Measurements from ENCODE around the gene TRIOBP.

The TRIOBP gene

DNA sequence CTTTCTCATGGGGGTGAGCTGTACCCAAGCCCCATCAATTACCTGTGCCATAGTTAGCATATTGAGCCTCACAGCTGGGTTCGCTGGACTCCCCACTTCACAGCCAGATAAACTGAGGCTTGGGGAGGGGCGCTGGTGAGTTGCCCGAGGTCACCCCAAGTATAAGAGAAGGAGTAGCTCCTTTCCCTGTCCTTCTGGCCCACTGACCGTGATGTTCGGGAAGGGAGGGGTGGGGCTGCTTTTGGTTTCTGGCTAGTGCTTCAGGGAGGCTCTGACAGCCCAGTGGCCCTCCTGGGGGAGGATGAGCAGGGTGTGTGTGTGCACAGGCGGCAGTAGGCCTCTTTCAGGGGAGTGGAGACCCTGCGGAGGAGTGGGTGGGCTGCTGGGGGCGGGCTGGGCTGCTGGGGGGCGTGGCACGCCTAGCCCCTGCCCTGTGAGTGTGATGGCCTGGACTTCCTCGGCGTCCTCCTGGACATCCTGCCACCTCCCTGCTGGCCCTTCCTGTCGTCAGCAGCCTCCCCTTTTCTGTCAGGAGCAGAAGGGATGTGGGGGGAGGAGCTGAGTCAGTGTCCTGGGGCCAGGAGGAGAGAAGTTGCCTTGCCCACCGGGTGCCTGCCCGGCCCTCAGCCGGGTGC lies 50.3 kb downstream of the TRIOBP start:
- DNase-seq (ENCODE audit: low spot score): peak; percentile 64
- no peak for FAIRE-seq

GRCh38 chr22:37747715-37748100 lies 50.9 kb downstream of the TRIOBP start:
- FAIRE-seq: no peak
- DNase-seq (ENCODE audit: low spot score): no peak

- no peak for DNase-seq (ENCODE audit: low spot score)
- FAIRE-seq: no peak
These were observed 51.8 kb downstream of the TRIOBP start for GRCh38 chr22:37748659-37749058.

- FAIRE-seq: no peak
- DNase-seq (ENCODE audit: low spot score): no peak
These were observed 52.4 kb downstream of the TRIOBP start for GRCh38 chr22:37749226-37749625.

DNA sequence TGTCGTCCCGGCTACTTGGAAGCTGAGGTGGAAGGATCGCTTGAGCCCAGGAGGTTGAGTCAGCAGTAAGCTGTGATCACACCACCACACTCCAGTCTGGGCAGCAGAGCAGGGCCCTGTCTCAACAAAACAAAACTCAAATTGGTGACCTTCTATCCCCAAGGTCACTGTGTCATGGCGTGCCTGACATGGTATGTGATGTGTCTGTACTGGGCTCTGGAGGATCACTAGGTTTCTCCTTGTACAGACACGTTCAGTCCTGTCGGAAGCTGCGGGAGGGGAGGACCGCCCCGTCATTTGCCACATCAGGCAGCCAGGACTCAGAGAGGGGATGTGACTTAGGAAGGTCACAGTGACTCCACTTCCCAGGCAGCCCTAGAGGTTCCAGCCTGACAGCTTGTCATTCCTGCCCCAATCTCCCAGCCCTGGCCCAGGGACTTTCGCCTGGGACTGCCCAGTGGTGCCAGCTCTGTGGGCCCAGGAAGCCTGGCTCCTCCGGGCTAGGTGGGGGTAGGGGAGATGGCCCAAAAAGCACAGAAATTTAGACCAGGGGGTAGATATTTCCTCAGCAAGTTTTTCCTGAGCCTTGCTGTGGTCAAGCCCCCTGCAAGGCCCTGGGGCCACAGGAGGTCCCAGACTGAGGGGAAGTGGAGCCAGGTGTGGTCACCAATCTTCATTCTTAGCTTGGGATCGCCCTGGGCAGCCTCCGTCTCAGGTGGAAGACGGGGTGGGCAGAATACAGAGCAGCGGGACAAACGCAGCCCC lies 53.2 kb downstream of the TRIOBP start:
- peak; percentile 60 for FAIRE-seq
- peak; percentile 63 for DNase-seq (ENCODE audit: low spot score)

- FAIRE-seq: no peak
- no peak for DNase-seq (ENCODE audit: low spot score)
These were observed 53.8 kb downstream of the TRIOBP start for GRCh38 chr22:37750596-37751162.

GRCh38 chr22:37751449-37752188 lies 54.8 kb downstream of the TRIOBP start:
- DNase-seq (ENCODE audit: low spot score): no peak
- no peak for FAIRE-seq

- FAIRE-seq: peak; percentile 93
- peak; percentile 95 for DNase-seq (ENCODE audit: low spot score)
These were observed 55.6 kb downstream of the TRIOBP start for GRCh38 chr22:37752189-37753087.

DNA sequence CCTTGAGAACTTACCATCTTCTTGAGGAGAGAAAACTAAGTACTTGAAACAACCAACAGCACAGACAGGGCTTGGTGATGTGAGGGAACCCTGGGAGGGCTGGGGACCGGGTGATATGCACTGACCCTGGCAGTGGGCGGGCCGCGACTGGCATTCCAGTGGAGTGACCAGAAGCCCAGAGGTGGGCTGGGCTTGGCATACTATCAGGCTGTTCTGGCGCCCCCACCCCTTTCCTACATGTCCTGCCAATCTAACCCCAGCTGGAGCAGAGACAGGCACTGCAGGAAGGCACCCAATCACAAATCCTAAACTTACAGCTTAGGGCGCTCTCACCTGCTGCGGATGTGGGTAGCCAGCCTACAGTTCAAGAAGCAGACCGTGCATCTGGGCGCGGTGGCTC lies 56.9 kb downstream of the TRIOBP start:
- peak; percentile 5 for DNase-seq (ENCODE audit: low spot score)

GRCh38 chr22:37757663-37758062 lies 60.8 kb downstream of the TRIOBP start:
- no peak for DNase-seq (ENCODE audit: low spot score)
- no peak for FAIRE-seq

More for the DNA sequence above, 56.9 kb downstream of the TRIOBP start:
- no peak for FAIRE-seq

DNA sequence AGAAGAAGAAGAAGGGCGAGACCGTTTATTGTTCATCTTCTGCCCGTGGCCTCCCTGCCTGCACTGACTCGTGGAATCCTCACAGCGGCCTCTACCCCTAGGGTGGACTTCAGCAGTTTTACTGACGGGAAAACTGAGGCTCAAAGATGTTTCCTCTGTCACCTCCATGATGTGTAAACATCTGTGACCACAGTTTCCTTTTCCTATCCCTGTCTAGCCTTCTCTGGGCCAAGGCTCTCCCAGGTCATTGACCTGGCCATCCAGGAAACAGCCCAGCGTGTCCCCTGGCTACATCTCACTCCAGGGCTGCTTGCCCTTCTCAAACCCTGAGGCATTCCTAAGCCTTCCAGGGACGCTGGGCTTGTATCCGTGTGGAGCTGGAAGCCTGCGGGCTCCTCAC lies 61.8 kb downstream of the TRIOBP start:
- no peak for FAIRE-seq

GRCh38 chr22:37759281-37759680 lies 62.4 kb downstream of the TRIOBP start:
- FAIRE-seq (no peak), DNase-seq (ENCODE audit: low spot score) (no peak)

More for the DNA sequence above, 61.8 kb downstream of the TRIOBP start:
- no peak for DNase-seq (ENCODE audit: low spot score)

GRCh38 chr22:37760152-37760551 lies 63.3 kb downstream of the TRIOBP start:
- DNase-seq (ENCODE audit: low spot score): no peak

GRCh38 chr22:37762389-37762836 lies 65.6 kb downstream of the TRIOBP start:
- FAIRE-seq: no peak
- DNase-seq (ENCODE audit: low spot score): no peak

More at GRCh38 chr22:37760152-37760551, 63.3 kb downstream of the TRIOBP start:
- no peak for FAIRE-seq

GRCh38 chr22:37763012-37763411 lies 66.2 kb downstream of the TRIOBP start:
- DNase-seq (ENCODE audit: low spot score): no peak
- FAIRE-seq: no peak

DNA sequence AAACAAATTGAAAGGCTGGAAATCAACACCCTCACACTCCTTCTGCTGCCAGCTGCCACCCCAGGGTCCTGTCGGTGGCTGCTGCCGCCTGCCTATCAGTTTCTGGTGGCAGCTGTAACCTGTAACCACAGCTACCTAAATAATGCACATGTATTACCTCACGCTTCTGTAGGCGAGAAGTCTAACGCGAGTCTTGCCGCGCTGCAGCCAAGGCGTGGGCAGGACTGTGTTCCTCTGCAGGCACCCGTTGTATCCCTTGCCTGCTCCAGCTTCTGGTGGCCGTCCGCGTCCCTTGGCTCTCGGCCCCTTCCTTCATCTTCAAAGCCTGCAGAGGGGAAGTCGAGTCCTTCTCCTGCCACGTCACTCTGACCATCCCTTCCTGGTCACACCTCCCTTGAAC lies 66.8 kb downstream of the TRIOBP start:
- FAIRE-seq (no peak), DNase-seq (ENCODE audit: low spot score) (no peak)

DNA sequence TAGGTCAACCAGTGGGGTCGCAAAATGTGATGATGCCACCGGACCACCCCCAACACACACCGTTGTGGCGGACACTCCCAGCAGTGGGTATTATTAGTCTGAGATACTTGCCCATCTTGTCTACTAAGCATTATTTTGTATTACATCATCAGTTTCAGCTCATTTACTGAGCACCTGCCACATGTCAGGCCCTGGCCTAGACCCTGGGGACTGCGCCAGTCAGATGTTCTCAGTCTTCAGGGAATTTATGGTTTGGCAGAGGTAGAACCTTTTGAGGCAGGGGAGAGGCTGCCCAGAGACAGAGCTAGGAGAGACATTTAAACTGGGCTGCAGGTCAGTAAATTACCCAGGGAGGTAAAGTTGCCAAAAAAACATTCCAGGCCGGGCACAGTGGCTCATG lies 67.8 kb downstream of the TRIOBP start:
- DNase-seq (ENCODE audit: low spot score) (no peak), FAIRE-seq (no peak)

- FAIRE-seq: no peak
- no peak for DNase-seq (ENCODE audit: low spot score)
These were observed 68.7 kb downstream of the TRIOBP start for GRCh38 chr22:37765498-37765897.

DNA sequence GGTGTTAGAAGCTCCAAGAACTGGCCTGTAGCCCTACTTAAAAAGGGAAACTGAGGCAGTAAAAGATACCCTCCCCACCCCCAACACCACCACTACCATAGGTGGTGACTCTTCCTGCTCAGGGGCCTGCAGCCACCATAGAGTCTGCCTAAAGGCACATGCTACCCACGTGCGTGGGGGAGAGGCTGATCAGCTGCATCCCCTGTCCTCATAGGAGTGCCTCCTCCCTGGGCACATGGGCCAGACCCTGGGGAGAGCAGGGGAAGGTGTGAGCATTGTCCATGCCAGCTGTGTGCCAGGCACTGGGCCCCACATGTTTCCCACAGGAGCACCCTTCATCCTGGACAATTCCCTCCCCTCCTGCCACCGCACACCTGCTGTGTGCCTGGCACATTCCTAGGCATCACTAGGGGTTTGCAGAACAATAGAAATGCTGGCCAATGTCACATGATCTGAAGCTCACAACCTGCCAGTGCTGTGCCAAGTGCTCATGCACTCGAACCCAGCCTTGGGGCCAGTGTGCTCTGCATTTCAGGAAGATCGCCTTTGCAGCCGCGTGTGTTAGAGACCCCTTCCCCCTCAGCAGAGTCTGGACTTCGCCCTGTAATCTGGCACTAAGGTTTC lies 69.2 kb downstream of the TRIOBP start:
- no peak for DNase-seq (ENCODE audit: low spot score)
- no peak for FAIRE-seq

DNA sequence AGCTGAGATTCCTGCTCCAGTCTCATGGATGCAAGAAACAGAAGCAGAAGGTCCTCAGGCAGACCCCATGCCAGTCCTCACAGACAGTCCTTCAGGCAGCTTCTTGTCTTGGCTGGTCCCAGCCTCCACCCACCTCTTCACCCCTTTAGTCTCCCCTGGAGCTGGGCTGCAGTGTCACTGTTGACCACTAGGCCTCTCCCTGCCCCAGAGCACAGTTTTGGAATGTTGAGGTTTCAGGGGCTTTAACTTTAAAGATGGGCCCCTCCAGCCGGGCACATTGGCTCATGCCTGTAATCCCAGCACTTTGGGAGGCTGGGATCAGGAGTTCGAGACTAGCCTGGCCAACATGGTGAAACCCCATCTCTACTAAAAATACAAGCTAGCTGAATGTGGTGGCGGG lies 71.4 kb downstream of the TRIOBP start:
- FAIRE-seq (no peak), DNase-seq (ENCODE audit: low spot score) (no peak)

Measured in RCC 7860 (cell line).